NCI-H446 (cell line): ENCODE measurements around the gene ZNF638.

Experiments used
- DNase-seq, 2 experiments: peaks; one replicate each; lab custom pipeline; 2025; lab: John Stamatoyannopoulos, UW

ZNF638 gene

GRCh38 chr2:71455011-71455740, 123.6 kb downstream of the ZNF638 start:
- no peak for DNase-seq

GRCh38 chr2:71455741-71456569, 124.4 kb downstream of the ZNF638 start:
- no peak for DNase-seq

GRCh38 chr2:71456617-71457016, 125.0 kb downstream of the ZNF638 start:
- DNase-seq: no peak

GRCh38 chr2:71457123-71457915, 125.7 kb downstream of the ZNF638 start:
- no peak for DNase-seq

- no peak for DNase-seq
Observed at GRCh38 chr2:71457923-71458322, 126.3 kb downstream of the ZNF638 start.

- DNase-seq: no peak
Observed at GRCh38 chr2:71458413-71459083, 127.0 kb downstream of the ZNF638 start.

GRCh38 chr2:71459084-71459431, 127.5 kb downstream of the ZNF638 start:
- DNase-seq: no peak

- DNase-seq: no peak
Observed at GRCh38 chr2:71460056-71460455, 128.5 kb downstream of the ZNF638 start.

- peak in 1 of 2 experiments; percentile 27 for DNase-seq
Observed at GRCh38 chr2:71460595-71461303, 129.2 kb downstream of the ZNF638 start.

GRCh38 chr2:71461304-71461671, 129.7 kb downstream of the ZNF638 start:
- no peak for DNase-seq

GRCh38 chr2:71462056-71462605, 130.5 kb downstream of the ZNF638 start:
- no peak for DNase-seq

- no peak for DNase-seq
Observed at GRCh38 chr2:71462641-71463341, 131.2 kb downstream of the ZNF638 start.

GRCh38 chr2:71463342-71463654, 131.7 kb downstream of the ZNF638 start:
- DNase-seq: no peak

- DNase-seq: no peak
Observed at GRCh38 chr2:71464389-71464788, 132.8 kb downstream of the ZNF638 start.

- DNase-seq: no peak
Observed at GRCh38 chr2:71465356-71465755, 133.8 kb downstream of the ZNF638 start.

GRCh38 chr2:71465961-71466300, 134.3 kb downstream of the ZNF638 start:
- DNase-seq: no peak

GRCh38 chr2:71466301-71467179, 135.0 kb downstream of the ZNF638 start:
- DNase-seq: no peak

- DNase-seq: no peak
Observed at GRCh38 chr2:71467180-71467815, 135.7 kb downstream of the ZNF638 start.

- no peak for DNase-seq
Observed at GRCh38 chr2:71468279-71469015, 136.9 kb downstream of the ZNF638 start.
